WTC11 (cell line): Measurements from ENCODE around the gene ASB2.

Source experiments
- AR ChIP-seq: fragments of 250-450 bp; sonication (Bioruptor Pico); IDR thresholded peaks from 2 replicates; pipeline ENCODE4 v1.9.0; 2021; ENCODE audit warnings: mild to moderate bottlenecking
- CTCF ChIP-seq: fragments of 200-600 bp; IDR thresholded peaks from 2 replicates; pipeline ENCODE4 v1.8.0; 2022; ENCODE audit warnings: antibody characterized with exemption
- FOXJ3 ChIP-seq: sonication (generic); formaldehyde crosslinking; IDR thresholded peaks from 2 replicates; pipeline ENCODE4 v1.9.0; 2021; ENCODE audit warnings: missing genetic modification reagents, mild to moderate bottlenecking, borderline replicate concordance
- IRF2 ChIP-seq: sonication (generic); formaldehyde crosslinking; IDR thresholded peaks from 2 replicates; pipeline ENCODE4 v1.8.0; 2022; ENCODE audit warnings: low read depth, missing genetic modification reagents, borderline replicate concordance
- NFYB ChIP-seq: sonication (generic); formaldehyde crosslinking; conservative IDR thresholded peaks from 2 replicates; pipeline ENCODE4 v1.8.0; 2022; ENCODE audit warnings: low read depth, missing genetic modification reagents
- NR2C2 ChIP-seq: sonication (generic); formaldehyde crosslinking; IDR thresholded peaks from 2 replicates; pipeline ENCODE4 v1.8.0; 2022; ENCODE audit warnings: mild to moderate bottlenecking, missing genetic modification reagents
- PREB ChIP-seq: sonication (generic); formaldehyde crosslinking; IDR thresholded peaks from 2 replicates; pipeline ENCODE4 v1.8.1; 2022; ENCODE audit warnings: mild to moderate bottlenecking, missing genetic modification reagents, moderate library complexity, borderline replicate concordance
- SP1 ChIP-seq: sonication (generic); formaldehyde crosslinking; conservative IDR thresholded peaks from 2 replicates; pipeline ENCODE4 v1.8.1; 2022; ENCODE audit warnings: missing genetic modification reagents
- TCF7 ChIP-seq: sonication (generic); formaldehyde crosslinking; IDR thresholded peaks from 2 replicates; pipeline ENCODE4 v1.8.0; 2022; ENCODE audit warnings: mild to moderate bottlenecking, low read depth, missing genetic modification reagents, moderate library complexity
- USF1 ChIP-seq: sonication (generic); formaldehyde crosslinking; IDR thresholded peaks from 2 replicates; pipeline ENCODE4 v1.8.0; 2022; ENCODE audit warnings: mild to moderate bottlenecking, missing genetic modification reagents
- USF2 ChIP-seq: sonication (generic); formaldehyde crosslinking; IDR thresholded peaks from 2 replicates; pipeline ENCODE4 v1.8.1; 2023; ENCODE audit warnings: mild to moderate bottlenecking, missing genetic modification reagents, moderate library complexity
- ZBTB21 ChIP-seq: sonication (generic); formaldehyde crosslinking; IDR thresholded peaks from 2 replicates; pipeline ENCODE4 v1.8.1; 2023; ENCODE audit warnings: mild to moderate bottlenecking, missing genetic modification reagents, borderline replicate concordance
- ZSCAN18 ChIP-seq: fragments of 250-450 bp; sonication (Bioruptor Pico); IDR thresholded peaks from 2 replicates; pipeline ENCODE4 v2.1.2; 2022; ENCODE audit warnings: mild to moderate bottlenecking, moderate library complexity

GRCh38 chr14:93960108-93960475 is 16.3 kb downstream of the ASB2 start:
- TF ChIP-seq CTCF (no peak), TCF7 (CRISPR knock-in tag) (no peak), USF1 (CRISPR knock-in tag) (no peak), IRF2 (CRISPR knock-in tag) (no peak), ZSCAN18 (CRISPR knock-in tag) (no peak), ZBTB21 (no peak), PREB (CRISPR knock-in tag) (no peak), SP1 (CRISPR knock-in tag) (no peak), FOXJ3 (no peak), NFYB (no peak), USF2 (CRISPR knock-in tag) (no peak), AR (CRISPR knock-in tag) (no peak), NR2C2 (no peak)
